Middle frontal gyrus (tissue), 1 donor: ENCODE results near the gene PDZD2.
"Not testable (repeated sequence)": the region's sequence is repeated elsewhere in the genome, so short reads cannot be mapped to it uniquely, and the experiment has no call there.

Source experiments
- DNase-seq: peaks from one replicate; pipeline ENCODE4 v3.0.0-alpha.2; 2015; ENCODE audit warnings: low spot score; ENCODE audit errors: extremely low spot score

The PDZD2 gene

DNA sequence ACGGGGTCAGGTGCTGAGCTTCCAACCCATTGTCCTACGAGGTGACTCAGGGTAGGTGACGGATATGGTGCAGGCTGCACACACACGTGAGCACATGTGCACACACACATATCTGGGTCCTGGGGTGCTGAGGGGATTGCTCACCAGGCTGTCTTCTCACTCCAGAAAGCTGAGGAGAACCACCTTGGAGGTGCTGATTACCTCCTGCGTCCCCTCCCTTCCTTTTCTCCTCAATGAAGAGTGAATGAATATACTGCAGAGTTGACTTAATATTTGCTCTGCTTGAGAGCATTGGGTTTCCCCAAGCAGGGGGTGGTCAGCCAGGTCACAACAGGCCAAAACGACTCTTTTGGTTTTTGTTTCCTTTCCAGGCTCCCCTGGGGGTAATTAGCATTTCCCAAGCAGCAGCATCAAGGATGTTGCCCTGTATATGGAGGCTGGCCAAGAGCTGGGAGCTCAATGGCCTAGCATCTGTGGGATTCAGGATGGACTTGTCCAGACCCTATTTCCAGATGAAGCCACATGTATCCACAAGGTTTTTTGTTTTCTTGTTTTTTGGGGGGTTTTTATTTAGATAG lies 49.7 kb downstream of the PDZD2 start:
- DNase-seq, result no peak

GRCh38 chr5:31691408-31691807 lies 52.5 kb downstream of the PDZD2 start:
- DNase-seq, result not testable (repeated sequence)

GRCh38 chr5:31692561-31693221 lies 53.8 kb downstream of the PDZD2 start:
- no peak for DNase-seq

DNA sequence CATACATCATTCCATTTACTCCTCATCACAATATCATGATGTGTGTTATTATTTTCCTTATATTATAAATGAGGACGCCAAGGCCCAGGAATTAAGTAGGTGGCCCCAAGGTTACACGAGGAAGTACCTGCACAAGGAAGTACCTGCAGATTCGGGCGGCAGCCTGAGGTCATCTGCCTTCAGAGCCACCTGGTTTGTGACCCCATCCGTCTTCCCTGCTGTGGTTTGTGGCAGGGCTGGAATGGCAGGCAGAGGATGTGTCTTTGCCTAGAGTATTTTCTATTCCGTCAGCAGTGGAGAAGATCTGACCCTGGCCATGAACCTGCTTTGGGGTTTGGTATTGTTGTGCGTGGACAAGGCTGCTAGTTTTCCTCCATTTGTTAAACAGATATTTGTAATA lies 59.7 kb downstream of the PDZD2 start:
- no peak for DNase-seq

DNA sequence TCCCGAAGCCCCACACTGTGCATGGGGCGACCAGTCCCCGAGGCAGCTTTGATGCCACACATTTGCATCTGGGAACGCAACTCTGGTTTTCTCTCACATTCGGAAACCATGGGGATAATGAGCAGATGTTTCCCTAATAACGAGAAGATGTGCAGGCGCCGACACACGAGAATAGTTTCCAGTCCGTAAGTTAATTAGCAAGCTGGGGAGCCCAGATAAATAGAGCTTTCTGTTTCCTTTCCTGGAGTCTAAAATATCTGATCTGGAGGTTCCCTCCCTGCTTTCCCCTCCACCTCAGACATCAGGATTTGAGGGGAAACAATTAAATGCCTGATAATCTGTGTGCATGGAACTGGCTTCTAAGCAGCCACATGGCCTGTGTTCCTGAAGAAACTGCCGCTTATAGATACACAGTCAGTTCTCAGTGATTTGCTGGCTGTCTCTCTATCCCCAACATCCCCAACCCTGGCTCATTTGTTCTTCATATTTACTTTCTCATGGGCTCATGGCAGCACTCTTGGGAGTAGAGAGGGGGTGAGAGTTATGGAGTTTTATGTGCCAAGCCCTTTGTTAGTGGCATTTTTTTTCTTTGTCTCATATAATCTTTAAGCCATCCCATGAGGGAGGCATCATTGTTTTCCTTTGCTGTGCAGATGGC lies 62.8 kb downstream of the PDZD2 start:
- DNase-seq, result no peak

GRCh38 chr5:31702712-31703111 lies 63.8 kb downstream of the PDZD2 start:
- DNase-seq, result no peak

GRCh38 chr5:31703757-31704156 lies 64.8 kb downstream of the PDZD2 start:
- no peak for DNase-seq

DNA sequence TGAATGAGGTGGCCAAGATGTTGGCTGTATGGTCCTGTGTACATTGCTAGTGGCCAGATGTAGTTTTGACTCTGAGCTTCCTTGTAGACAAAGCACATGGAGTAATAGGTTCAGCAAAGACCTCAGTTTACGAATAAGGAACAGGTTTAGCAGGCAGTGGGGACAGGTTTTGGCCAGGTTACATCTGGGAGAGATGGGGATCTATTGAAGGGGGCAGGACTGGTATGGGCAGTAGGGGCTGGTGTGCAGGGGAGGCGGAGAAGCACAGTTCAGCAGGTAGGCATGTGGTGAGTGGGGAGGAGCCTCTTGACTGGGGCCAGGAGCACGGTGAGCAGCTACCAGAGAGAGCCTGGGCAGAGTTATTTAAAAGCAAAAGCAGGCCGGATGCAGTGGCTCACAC lies 67.3 kb downstream of the PDZD2 start:
- DNase-seq, result no peak

DNA sequence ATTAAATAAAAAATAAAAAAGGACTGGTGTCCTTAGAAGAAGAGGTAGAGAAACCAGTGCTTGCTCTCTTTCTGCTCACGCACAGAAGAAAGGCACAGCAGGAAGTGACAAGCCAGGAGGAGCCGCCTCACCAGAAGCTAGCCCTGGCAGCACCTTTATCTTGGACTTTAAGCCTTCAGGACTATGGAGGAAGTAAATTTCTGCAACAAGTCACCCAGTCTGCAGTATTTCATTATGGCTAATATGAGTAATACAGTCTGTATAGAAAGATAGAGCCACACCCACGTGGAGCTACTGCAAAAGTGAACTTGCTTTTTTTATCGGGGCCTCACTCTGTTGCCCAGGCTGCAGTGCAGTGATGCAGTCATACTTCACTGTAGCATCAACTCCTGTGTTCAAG lies 68.4 kb downstream of the PDZD2 start:
- no peak for DNase-seq

DNA sequence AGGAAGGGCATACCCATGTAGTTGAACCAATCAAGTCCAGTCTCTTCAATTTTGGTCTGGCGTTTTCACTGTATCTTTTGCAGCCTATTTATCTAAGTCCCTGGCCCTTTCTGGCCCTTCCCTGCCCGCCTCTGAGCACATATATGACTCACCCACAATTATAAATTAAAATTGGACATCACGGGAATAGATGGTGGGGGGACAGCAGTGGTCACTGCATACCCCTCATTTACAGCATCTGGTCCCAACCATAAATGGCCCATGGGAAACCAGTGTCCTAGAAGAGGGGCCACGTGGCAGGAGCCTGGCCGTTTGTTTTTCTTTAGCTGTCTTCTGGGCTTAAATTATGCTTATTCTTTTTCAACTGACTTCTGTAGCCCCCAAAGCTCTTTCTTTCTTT lies 69.2 kb downstream of the PDZD2 start:
- DNase-seq, result no peak

- DNase-seq, result no peak
These were observed 72.4 kb downstream of the PDZD2 start for GRCh38 chr5:31711363-31711762.

DNA sequence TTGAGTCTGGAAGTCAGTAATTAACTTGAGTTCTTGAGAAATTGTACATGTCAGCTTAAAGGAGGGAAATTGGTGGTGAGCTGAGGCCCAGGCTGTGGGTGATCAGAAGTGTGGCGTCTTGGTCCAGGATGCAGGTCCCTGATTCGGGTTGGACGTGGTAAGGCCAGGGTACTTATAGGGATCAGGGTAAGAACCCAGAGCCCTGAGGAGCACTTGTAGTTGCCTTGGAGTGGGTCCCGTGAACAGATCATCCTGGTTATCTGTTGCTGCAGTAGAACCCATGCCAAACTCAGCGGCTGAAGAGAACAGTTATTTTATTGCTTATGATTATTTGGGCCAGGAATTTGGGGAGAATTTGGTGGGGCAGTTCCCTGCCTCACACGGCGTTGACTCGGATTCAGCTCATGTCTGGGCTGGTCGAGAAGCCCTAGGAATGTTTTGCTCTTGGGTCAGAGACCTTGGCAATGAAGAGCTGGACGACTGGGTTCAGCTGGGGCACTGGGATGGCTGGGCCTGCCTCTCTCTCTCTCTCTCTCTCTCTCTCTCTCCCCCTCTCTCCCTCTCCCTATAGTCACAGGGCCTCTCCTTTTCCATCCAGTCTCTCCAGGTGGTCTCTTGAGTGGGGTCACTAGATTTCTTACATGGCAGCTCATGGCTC lies 73.1 kb downstream of the PDZD2 start:
- DNase-seq, result no peak

GRCh38 chr5:31717561-31717960 lies 78.6 kb downstream of the PDZD2 start:
- DNase-seq, result no peak

GRCh38 chr5:31720004-31720403 lies 81.1 kb downstream of the PDZD2 start:
- no peak for DNase-seq

- DNase-seq, result no peak
These were observed 81.9 kb downstream of the PDZD2 start for GRCh38 chr5:31720811-31721345.

- no peak for DNase-seq
These were observed 83.2 kb downstream of the PDZD2 start for GRCh38 chr5:31722111-31722510.

DNA sequence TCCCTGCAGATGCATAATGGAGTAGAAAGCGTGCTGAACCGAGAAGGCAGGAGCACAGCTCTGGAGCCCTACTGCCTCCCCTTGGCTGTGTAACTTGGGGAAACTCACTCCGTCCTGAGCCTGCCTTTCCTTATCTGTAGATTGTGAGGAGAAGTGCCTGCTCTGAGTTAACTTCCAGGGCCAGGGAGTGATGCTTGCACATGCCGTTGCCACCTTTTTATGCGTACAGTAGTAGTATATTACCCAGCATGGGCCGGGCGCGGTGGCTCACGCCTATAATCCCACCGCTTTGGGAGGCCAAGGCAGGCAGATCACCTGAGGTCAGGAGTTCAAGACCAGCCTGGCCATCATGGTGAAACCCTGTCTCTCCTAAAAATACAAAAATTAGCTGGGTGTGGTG lies 87.1 kb downstream of the PDZD2 start:
- DNase-seq, result no peak

DNA sequence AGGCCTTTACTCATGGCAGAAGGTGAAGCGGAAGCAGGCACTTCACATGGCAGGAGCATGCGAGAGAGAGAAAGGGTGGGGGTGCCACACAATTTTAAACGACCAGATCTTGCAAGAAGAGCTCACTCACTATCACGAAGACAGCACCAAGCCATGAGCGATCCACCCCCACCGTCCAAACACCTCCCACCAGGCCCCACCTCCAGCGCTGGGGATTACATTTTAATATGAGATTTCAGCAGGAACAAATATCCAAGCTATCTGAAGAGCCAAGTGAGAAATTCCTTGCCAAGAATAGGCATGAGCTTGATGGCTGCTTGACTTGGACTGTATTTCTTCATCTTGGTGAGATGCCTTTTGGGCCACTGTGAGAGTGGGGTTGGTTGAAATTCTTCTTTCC lies 88.0 kb downstream of the PDZD2 start:
- DNase-seq, result no peak

DNA sequence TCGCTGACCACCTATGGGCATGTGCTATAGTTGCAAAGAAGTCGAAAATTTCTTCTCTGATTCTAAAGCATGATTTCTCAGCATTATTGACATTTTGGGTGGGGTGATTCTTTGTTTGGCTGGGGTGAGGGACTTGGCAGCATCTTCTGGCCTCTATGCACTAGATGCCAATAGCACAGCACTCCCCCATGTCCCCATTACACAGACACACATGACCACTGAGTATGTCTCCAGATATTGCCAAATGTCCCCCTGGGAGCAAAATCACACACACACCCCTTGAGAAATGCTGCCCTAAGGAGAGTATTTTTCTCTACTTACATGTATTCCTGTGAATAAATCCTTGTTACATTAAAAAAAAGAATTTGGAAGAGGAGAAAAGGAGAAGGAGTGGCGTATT lies 89.1 kb downstream of the PDZD2 start:
- DNase-seq, result no peak

DNA sequence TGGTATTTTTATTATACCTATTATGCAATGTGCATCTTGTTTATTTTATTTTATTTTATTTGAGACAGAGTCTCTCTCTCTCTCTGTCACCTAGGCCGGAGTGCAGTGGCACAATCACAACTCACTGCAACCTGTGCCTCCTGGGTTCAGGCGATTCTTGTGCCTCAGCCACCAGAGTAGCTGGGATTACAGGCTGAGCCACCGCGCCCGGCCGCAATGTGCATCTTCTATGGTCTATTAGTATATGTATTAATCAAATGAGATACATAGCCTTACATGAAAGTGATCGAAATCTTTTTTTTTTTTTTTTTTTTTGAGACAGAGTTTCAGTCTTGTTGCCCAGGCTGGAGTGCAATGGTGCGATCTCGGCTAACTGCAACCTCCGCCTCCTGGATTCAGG lies 89.9 kb downstream of the PDZD2 start:
- not testable (repeated sequence) for DNase-seq

GRCh38 chr5:31730139-31730538 lies 91.2 kb downstream of the PDZD2 start:
- no peak for DNase-seq

- DNase-seq, result no peak
These were observed 92.1 kb downstream of the PDZD2 start for GRCh38 chr5:31731016-31731415.
